Glutamatergic neuron (in vitro differentiated cells): ENCODE measurements around the gene STXBP5. TPM values are rescaled to one million over a fixed set of nuclear protein-coding genes. Genes with fewer than 3 reads are reported as not detected.

Experiments
- DNase-seq: peaks from one replicate; pipeline ENCODE4 v3.0.0; 2022
- H3K27ac Mint-ChIP-seq: one replicate; pipeline ENCODE4 v1.8.0; 2020; ENCODE audit warnings: mild to moderate bottlenecking, mixed read lengths, inconsistent platforms; ENCODE audit not compliant: unreplicated experiment
- H3K27me3 Mint-ChIP-seq: one replicate; pipeline ENCODE4 v1.8.0; 2020; ENCODE audit warnings: mild to moderate bottlenecking, moderate library complexity, mixed read lengths, inconsistent platforms; ENCODE audit not compliant: unreplicated experiment
- H3K36me3 Mint-ChIP-seq: one replicate; pipeline ENCODE4 v1.8.0; 2020; ENCODE audit warnings: mild to moderate bottlenecking, mixed read lengths, inconsistent platforms; ENCODE audit not compliant: unreplicated experiment
- H3K4me1 Mint-ChIP-seq: one replicate; pipeline ENCODE4 v1.8.0; 2020; ENCODE audit warnings: mild to moderate bottlenecking, low read depth, mixed read lengths, inconsistent platforms; ENCODE audit not compliant: unreplicated experiment
- H3K4me3 Mint-ChIP-seq: one replicate; pipeline ENCODE4 v1.8.0; 2020; ENCODE audit warnings: mild to moderate bottlenecking, mixed read lengths, inconsistent platforms; ENCODE audit not compliant: unreplicated experiment
- H3K9me3 Mint-ChIP-seq: one replicate; pipeline ENCODE4 v1.8.0; 2020; ENCODE audit warnings: mild to moderate bottlenecking, moderate library complexity, mixed read lengths, inconsistent platforms; ENCODE audit not compliant: unreplicated experiment
- total RNA-seq: library from RNA; stranded (reverse); fragmentation: NEBNext Ultra II Directional; extraction: Animal tissue kit (Norgen Biotek cat#: 25700); gene quantifications from one replicate; pipeline ENCODE4 v1.2.1, GENCODE V29; 2021; ENCODE audit not compliant: unreplicated experiment
- TF ChIP-seq, protein P1 (sequence below): fragments of 200-600 bp; sonication (generic); IDR thresholded peaks from one replicate; pipeline ENCODE4 v1.5.0; 2021; ENCODE audit not compliant: partially characterized antibody, unreplicated experiment

The STXBP5 gene
- total RNA-seq, 1 donor from 2014 or later, result 14.6 TPM

DNA sequence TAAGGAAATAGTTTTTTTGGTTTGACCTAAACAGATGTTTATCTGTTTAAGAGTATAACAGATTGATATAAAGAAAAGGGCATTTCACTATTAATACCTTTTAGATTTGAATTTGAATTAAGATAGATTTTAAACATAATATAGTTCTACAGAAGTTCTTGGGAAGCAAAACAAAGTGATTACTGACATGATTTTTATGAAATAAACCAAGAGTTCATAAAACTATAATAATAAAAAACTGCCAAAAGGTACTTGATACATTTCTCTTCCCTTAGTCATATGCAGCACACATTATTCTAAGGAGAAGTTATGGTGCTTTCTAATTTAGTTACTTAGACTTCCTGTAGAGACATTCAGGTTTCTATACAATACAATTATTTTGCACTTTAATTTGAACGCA is 9.6 kb downstream of the STXBP5 start:
- TF ChIP-seq, protein P1, sequence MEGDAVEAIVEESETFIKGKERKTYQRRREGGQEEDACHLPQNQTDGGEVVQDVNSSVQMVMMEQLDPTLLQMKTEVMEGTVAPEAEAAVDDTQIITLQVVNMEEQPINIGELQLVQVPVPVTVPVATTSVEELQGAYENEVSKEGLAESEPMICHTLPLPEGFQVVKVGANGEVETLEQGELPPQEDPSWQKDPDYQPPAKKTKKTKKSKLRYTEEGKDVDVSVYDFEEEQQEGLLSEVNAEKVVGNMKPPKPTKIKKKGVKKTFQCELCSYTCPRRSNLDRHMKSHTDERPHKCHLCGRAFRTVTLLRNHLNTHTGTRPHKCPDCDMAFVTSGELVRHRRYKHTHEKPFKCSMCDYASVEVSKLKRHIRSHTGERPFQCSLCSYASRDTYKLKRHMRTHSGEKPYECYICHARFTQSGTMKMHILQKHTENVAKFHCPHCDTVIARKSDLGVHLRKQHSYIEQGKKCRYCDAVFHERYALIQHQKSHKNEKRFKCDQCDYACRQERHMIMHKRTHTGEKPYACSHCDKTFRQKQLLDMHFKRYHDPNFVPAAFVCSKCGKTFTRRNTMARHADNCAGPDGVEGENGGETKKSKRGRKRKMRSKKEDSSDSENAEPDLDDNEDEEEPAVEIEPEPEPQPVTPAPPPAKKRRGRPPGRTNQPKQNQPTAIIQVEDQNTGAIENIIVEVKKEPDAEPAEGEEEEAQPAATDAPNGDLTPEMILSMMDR, result no peak
- no peak overlapping the region for H3K4me3 Mint-ChIP-seq
- H3K27ac Mint-ChIP-seq, result no peak overlapping the region
- H3K36me3 Mint-ChIP-seq, result no peaks in the 10 kb centered on the region
- no peaks in the 10 kb centered on the region for H3K9me3 Mint-ChIP-seq
- DNase-seq, result no peak
- no peaks in the 10 kb centered on the region for H3K27me3 Mint-ChIP-seq
- H3K4me1 Mint-ChIP-seq, result peaks cover 2% of the 10 kb centered on the region

GRCh38 chr6:147214248-147215227 is 10.3 kb downstream of the STXBP5 start:
- no peak overlapping the region for H3K4me3 Mint-ChIP-seq
- peaks cover 2% of the 10 kb centered on the region for H3K4me1 Mint-ChIP-seq
- no peak for DNase-seq
- H3K27ac Mint-ChIP-seq, result no peak overlapping the region
- TF ChIP-seq, protein P1, result no peak
- H3K36me3 Mint-ChIP-seq, result no peaks in the 10 kb centered on the region
- no peaks in the 10 kb centered on the region for H3K27me3 Mint-ChIP-seq
- no peaks in the 10 kb centered on the region for H3K9me3 Mint-ChIP-seq

DNA sequence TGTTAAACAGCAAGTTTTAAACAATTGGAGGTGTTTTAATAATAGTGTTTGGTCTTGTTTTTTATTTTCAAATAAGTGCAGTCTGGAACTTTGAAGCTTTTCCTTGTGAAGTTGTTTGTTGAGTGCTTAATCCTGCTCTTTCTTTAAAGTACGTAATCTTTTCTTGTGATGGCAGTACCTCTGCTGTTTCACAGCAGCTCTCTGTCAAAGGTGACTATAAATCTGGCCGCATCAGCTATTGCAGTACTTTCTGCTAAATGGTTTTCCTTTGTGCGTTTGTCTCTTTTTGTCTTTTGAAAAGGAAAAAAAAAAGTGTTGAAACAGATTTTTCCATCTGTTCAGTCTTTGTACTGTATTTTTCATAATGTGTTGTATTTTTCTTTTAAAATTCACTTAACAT is 12.7 kb downstream of the STXBP5 start:
- DNase-seq, result no peak
- H3K36me3 Mint-ChIP-seq, result no peaks in the 10 kb centered on the region
- H3K27me3 Mint-ChIP-seq, result no peaks in the 10 kb centered on the region
- peaks cover 5% of the 10 kb centered on the region for H3K4me1 Mint-ChIP-seq
- no peak overlapping the region for H3K4me3 Mint-ChIP-seq
- H3K9me3 Mint-ChIP-seq, result no peaks in the 10 kb centered on the region
- no peak overlapping the region for H3K27ac Mint-ChIP-seq
- TF ChIP-seq, protein P1, result no peak

DNA sequence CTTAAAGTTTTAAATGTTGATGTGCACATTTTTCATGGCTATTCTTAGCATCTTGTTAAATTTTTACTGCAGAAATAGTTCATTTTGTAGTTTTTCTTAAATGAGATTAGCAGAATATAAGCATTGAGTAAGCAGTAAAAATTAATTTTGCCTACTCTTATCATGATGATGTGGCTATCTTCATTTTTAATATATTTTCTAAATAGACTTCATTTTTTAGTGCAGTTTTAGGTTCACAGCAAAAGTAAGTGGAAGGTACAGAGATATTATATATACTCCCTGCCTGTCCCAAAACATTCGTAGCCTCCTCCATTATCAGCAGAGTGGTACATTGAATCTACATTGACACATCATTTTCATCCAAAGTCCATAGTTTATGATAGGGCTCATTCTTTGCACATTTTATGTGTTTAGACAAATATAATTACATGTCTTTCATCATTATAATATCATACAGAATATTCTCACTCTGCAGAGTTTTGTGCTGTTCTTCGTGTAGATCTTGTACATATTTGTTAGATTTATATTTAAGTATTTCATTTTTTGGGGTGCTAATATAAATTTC is 13.7 kb downstream of the STXBP5 start:
- DNase-seq, result no peak
- no peaks in the 10 kb centered on the region for H3K36me3 Mint-ChIP-seq
- no peak overlapping the region for H3K4me3 Mint-ChIP-seq
- H3K27me3 Mint-ChIP-seq, result no peaks in the 10 kb centered on the region
- H3K4me1 Mint-ChIP-seq, result peaks cover 10% of the 10 kb centered on the region
- TF ChIP-seq, protein P1, result no peak
- H3K27ac Mint-ChIP-seq, result no peak overlapping the region
- no peaks in the 10 kb centered on the region for H3K9me3 Mint-ChIP-seq

DNA sequence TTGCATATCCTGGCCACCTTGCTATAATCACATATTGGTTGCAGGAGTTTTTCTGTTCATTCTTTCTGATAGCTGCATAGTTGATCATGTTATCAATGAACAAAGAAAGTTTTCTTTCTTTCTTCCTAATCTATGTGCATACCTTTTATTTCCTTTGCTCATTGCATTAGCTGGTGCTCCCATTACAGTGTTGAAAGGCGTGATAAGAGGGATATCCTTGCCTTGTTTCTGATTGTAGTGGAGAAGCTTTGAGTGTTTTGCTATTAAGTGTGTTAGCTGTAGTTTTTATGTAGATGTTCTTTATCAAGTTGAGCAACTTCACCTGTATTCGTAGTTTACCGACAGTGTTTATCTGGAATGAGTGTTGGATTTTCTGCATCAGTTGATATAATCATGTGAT is 14.6 kb downstream of the STXBP5 start:
- no peak overlapping the region for H3K4me3 Mint-ChIP-seq
- peaks cover 10% of the 10 kb centered on the region for H3K4me1 Mint-ChIP-seq
- TF ChIP-seq, protein P1, result no peak
- no peaks in the 10 kb centered on the region for H3K9me3 Mint-ChIP-seq
- no peaks in the 10 kb centered on the region for H3K27me3 Mint-ChIP-seq
- no peak overlapping the region for H3K27ac Mint-ChIP-seq
- no peaks in the 10 kb centered on the region for H3K36me3 Mint-ChIP-seq
- DNase-seq, result no peak
